WTC11 (cell line): ENCODE measurements around the gene PPAT. TPM values are rescaled to one million over a fixed set of nuclear protein-coding genes. Genes with fewer than 3 reads are reported as not detected.

Source experiments
- ATAC-seq: fragments of 200-7000 bp; cut with Tn5 transposase; 2 replicates; pipeline ENCODE4 v1.10.0; 2021; ENCODE audit warnings: mild to moderate bottlenecking, moderate library complexity
- CTCF ChIA-PET: fragments of 300-600 bp; sonication (Branson Sonifier 250); formaldehyde crosslinking; loops from one replicate; lab custom pipeline; 2021; ENCODE audit warnings: antibody characterized with exemption; lab: Charles Lee
- POLR2A ChIA-PET: fragments of 350-600 bp; sonication (Branson Sonifier 250); formaldehyde crosslinking; loops from one replicate; lab custom pipeline; 2021; ENCODE audit warnings: antibody characterized with exemption; lab: Charles Lee
- DNase-seq: peaks from one replicate; pipeline ENCODE4 v3.0.0; 2021; ENCODE audit warnings: low spot score
- H3K27ac Mint-ChIP-seq: 2 replicates; pipeline ENCODE4 v1.8.0; 2021; ENCODE audit warnings: mixed read lengths
- H3K27me3 Mint-ChIP-seq: 2 replicates; pipeline ENCODE4 v1.8.0; 2021; ENCODE audit warnings: low read depth, mild to moderate bottlenecking, moderate library complexity, mixed read lengths
- H3K36me3 Mint-ChIP-seq: 2 replicates; pipeline ENCODE4 v1.8.0; 2021; ENCODE audit warnings: mixed read lengths
- H3K4me1 Mint-ChIP-seq: 2 replicates; pipeline ENCODE4 v1.8.0; 2022; ENCODE audit warnings: mixed read lengths
- H3K4me3 Mint-ChIP-seq: 2 replicates; pipeline ENCODE4 v1.8.0; 2021; ENCODE audit warnings: mild to moderate bottlenecking, moderate library complexity, mixed read lengths
- H3K9me3 Mint-ChIP-seq: 2 replicates; pipeline ENCODE4 v1.8.0; 2021; ENCODE audit warnings: mixed read lengths
- ATF1 ChIP-seq: sonication (generic); formaldehyde crosslinking; IDR thresholded peaks from 2 replicates; pipeline ENCODE4 v1.8.1; 2023; ENCODE audit warnings: mild to moderate bottlenecking, moderate library complexity, missing genetic modification reagents
- ATF2 ChIP-seq: sonication (generic); formaldehyde crosslinking; IDR thresholded peaks from 2 replicates; pipeline ENCODE4 v1.8.1; 2022; ENCODE audit warnings: low read depth, missing genetic modification reagents, borderline replicate concordance
- CBFB ChIP-seq: sonication (generic); formaldehyde crosslinking; IDR thresholded peaks from 2 replicates; pipeline ENCODE4 v1.8.1; 2022; ENCODE audit warnings: mild to moderate bottlenecking, low read depth, missing genetic modification reagents
- CDX4 ChIP-seq: fragments of 250-450 bp; sonication (Bioruptor Pico); IDR thresholded peaks from 2 replicates; pipeline ENCODE4 v1.9.0; 2021; ENCODE audit warnings: moderate library complexity, mild to moderate bottlenecking, inconsistent platforms, borderline replicate concordance
- ESRRA ChIP-seq: sonication (generic); formaldehyde crosslinking; IDR thresholded peaks from 2 replicates; pipeline ENCODE4 v1.8.1; 2022; ENCODE audit warnings: mild to moderate bottlenecking, missing genetic modification reagents, borderline replicate concordance
- IRF2 ChIP-seq: sonication (generic); formaldehyde crosslinking; IDR thresholded peaks from 2 replicates; pipeline ENCODE4 v1.8.0; 2022; ENCODE audit warnings: low read depth, missing genetic modification reagents, borderline replicate concordance
- NFE2L1 ChIP-seq: sonication (generic); formaldehyde crosslinking; IDR thresholded peaks from 2 replicates; pipeline ENCODE4 v1.8.1; 2023; ENCODE audit warnings: missing genetic modification reagents
- NFYB ChIP-seq: sonication (generic); formaldehyde crosslinking; conservative IDR thresholded peaks from 2 replicates; pipeline ENCODE4 v1.8.0; 2022; ENCODE audit warnings: low read depth, missing genetic modification reagents
- NR1H2 ChIP-seq: sonication (generic); formaldehyde crosslinking; IDR thresholded peaks from 2 replicates; pipeline ENCODE4 v1.9.0; 2021; ENCODE audit warnings: mild to moderate bottlenecking, moderate library complexity, missing genetic modification reagents
- OVOL2 ChIP-seq: fragments of 250-450 bp; sonication (Bioruptor Pico); IDR thresholded peaks from 2 replicates; pipeline ENCODE4 v1.9.0; 2021; ENCODE audit warnings: mild to moderate bottlenecking, borderline replicate concordance
- RORB ChIP-seq: fragments of 250-450 bp; sonication (Bioruptor Pico); IDR thresholded peaks from 2 replicates; pipeline ENCODE4 v1.9.0; 2021; ENCODE audit warnings: mild to moderate bottlenecking
- SMAD3 ChIP-seq: sonication (generic); formaldehyde crosslinking; IDR thresholded peaks from 2 replicates; pipeline ENCODE4 v1.8.0; 2022; ENCODE audit warnings: missing genetic modification reagents, mild to moderate bottlenecking, borderline replicate concordance
- ZMAT4 ChIP-seq: fragments of 250-450 bp; sonication (Bioruptor Pico); IDR thresholded peaks from 2 replicates; pipeline ENCODE4 v1.9.0; 2021; ENCODE audit warnings: mild to moderate bottlenecking
- ZNF121 ChIP-seq: sonication (generic); formaldehyde crosslinking; IDR thresholded peaks from 2 replicates; pipeline ENCODE4 v1.8.0; 2023; ENCODE audit warnings: missing genetic modification reagents
- ZNF232 ChIP-seq: sonication (generic); formaldehyde crosslinking; IDR thresholded peaks from 2 replicates; pipeline ENCODE4 v1.8.0; 2022; ENCODE audit warnings: mild to moderate bottlenecking, missing genetic modification reagents
- ZNF396 ChIP-seq: fragments of 250-450 bp; sonication (Bioruptor Pico); IDR thresholded peaks from 2 replicates; pipeline ENCODE4 v1.8.0; 2021; ENCODE audit warnings: mild to moderate bottlenecking, moderate library complexity, borderline replicate concordance
- ZNF416 ChIP-seq: fragments of 250-450 bp; sonication (Bioruptor Pico); IDR thresholded peaks from 2 replicates; pipeline ENCODE4 v1.9.0; 2021; ENCODE audit warnings: mild to moderate bottlenecking, inconsistent platforms
- total RNA-seq: library from RNA; stranded (reverse); gene quantifications from 3 replicates; pipeline ENCODE4 v1.2.3, GENCODE V29; 2021
- TF ChIP-seq, protein P1 (sequence below): fragments of 250-450 bp; sonication (Bioruptor Pico); IDR thresholded peaks from 2 replicates; pipeline ENCODE4 v2.1.2; 2022; ENCODE audit warnings: mild to moderate bottlenecking, moderate library complexity
- TF ChIP-seq, protein P2 (sequence below): fragments of 250-450 bp; sonication (Bioruptor Pico); conservative IDR thresholded peaks from 2 replicates; pipeline ENCODE4 v1.9.0; 2021; ENCODE audit warnings: mild to moderate bottlenecking
- TF ChIP-seq, protein P3 (sequence below): sonication (generic); formaldehyde crosslinking; IDR thresholded peaks from 2 replicates; pipeline ENCODE4 v1.8.1; 2022; ENCODE audit warnings: mild to moderate bottlenecking, moderate library complexity, missing genetic modification reagents
- TF ChIP-seq, protein P4 (sequence below): sonication (generic); formaldehyde crosslinking; IDR thresholded peaks from 2 replicates; pipeline ENCODE4 v1.8.1; 2022; ENCODE audit warnings: missing genetic modification reagents, borderline replicate concordance

PPAT gene
- total RNA-seq, 1 experiment from 2014 or later, result 83.4 TPM

- TF ChIP-seq, protein P1, sequence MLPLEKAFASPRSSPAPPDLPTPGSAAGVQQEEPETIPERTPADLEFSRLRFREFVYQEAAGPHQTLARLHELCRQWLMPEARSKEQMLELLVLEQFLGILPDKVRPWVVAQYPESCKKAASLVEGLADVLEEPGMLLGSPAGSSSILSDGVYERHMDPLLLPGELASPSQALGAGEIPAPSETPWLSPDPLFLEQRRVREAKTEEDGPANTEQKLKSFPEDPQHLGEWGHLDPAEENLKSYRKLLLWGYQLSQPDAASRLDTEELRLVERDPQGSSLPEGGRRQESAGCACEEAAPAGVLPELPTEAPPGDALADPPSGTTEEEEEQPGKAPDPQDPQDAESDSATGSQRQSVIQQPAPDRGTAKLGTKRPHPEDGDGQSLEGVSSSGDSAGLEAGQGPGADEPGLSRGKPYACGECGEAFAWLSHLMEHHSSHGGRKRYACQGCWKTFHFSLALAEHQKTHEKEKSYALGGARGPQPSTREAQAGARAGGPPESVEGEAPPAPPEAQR (CRISPR knock-in tag), result no peak
- TF ChIP-seq NR1H2 (CRISPR knock-in tag), result no peak
- no peak for TF ChIP-seq NFE2L1 (CRISPR knock-in tag)
- no peak for TF ChIP-seq IRF2 (CRISPR knock-in tag)
- TF ChIP-seq ZMAT4 (CRISPR knock-in tag), result no peak
Measured at GRCh38 chr4:56405016-56405415, 30.4 kb downstream of the PPAT start (continued).

DNA sequence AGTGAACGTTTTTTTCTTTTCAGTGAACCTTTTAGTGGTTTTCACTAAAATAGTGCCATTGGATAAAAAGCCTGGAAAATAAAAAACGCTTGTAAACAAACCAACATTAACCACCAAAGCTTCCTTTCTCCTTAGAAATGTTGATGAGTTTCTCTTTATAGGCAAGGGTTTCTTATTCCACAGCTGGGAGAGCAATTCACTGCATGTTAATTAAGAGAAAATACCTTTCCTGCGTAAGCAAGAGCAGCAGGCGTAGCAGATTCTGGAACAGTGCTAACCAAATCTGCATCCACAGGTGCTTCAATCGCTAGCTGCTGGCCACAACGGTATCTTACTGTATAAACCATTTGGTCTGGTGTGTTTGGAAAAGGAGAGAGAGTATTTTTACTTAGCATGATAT lies 34.9 kb downstream of the PPAT start:
- H3K9me3 Mint-ChIP-seq, result no peaks in the 10 kb centered on the region

DNA sequence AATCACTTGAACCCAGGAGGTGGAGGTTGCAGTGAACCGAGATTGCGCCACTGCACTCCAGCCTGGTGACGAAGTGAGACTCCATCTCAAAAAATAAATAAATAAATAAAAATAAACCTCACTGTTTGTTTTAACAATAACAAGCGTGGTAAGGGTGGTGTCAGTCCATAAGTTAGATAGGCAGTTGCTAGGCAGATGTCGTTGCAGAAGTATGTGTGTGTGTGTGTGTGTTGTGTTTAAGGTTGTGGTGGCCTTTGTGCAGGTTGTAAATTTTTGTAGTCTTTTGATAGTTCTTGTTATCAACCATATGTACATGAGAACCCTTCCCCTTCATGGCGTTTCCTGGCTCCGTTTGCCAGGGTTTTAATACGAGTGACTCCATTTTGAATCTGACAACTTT lies 44.1 kb downstream of the PPAT start:
- Mint-ChIP-seq H3K36me3 (peaks cover 17% of the 10 kb centered on the region), H3K27ac (peak overlapping the region; percentile 55), H3K9me3 (no peaks in the 10 kb centered on the region), H3K27me3 (no peaks in the 10 kb centered on the region; the same call in 1 of the 2 replicates), H3K4me3 (no peak overlapping the region), H3K4me1 (peaks cover 25% of the 10 kb centered on the region)
- DNase-seq (no peak), ATAC-seq (no peak)
- ChIA-PET POLR2A (no interaction called here), CTCF (no interaction called here)
- no peak for TF ChIP-seq NFYB (CRISPR knock-in tag)
- no peak for TF ChIP-seq ATF2 (CRISPR knock-in tag)
- no peak for TF ChIP-seq ESRRA
- TF ChIP-seq ZNF121 (CRISPR knock-in tag), result no peak
- TF ChIP-seq RORB, result no peak
- TF ChIP-seq SMAD3 (CRISPR knock-in tag), result no peak
- no peak for TF ChIP-seq CBFB (CRISPR knock-in tag)
- TF ChIP-seq, protein P2, sequence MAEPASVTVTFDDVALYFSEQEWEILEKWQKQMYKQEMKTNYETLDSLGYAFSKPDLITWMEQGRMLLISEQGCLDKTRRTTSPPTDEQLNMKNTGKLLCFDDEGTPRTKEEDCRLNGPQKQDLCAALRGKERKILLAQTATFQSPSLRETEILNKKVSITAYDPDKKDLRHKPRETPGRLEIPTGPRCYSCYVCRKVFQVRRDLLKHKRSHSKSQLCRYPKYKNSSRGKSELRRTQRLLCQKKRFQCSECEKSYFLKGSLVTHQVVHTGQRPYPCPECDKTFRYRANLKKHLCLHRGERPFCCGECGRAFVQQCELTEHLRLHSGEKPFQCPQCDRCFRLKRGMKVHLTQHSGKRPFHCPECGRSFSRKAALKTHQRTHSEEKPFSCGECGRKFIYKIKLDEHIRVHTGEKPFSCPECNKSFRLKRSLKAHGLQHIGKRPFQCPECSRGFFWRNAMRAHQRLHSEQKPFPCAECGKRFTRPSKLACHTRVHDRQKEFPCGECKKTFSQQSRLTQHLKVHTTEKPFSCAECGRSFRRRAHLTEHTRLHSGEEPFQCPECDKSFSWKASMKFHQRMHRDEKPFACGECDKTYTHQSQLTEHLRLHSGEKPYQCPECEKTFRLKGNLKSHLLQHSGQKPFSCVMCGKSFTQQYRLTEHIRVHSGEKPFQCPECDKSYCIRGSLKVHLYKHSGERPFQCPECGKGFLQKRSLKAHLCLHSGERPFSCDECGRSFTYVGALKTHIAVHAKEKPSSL (CRISPR knock-in tag), result no peak
- no peak for TF ChIP-seq CDX4 (CRISPR knock-in tag)
- no peak for TF ChIP-seq ZNF232 (CRISPR knock-in tag)
- TF ChIP-seq, protein P3, sequence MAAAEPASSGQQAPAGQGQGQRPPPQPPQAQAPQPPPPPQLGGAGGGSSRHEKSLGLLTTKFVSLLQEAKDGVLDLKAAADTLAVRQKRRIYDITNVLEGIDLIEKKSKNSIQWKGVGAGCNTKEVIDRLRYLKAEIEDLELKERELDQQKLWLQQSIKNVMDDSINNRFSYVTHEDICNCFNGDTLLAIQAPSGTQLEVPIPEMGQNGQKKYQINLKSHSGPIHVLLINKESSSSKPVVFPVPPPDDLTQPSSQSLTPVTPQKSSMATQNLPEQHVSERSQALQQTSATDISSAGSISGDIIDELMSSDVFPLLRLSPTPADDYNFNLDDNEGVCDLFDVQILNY (CRISPR knock-in tag), result no peak
- no peak for TF ChIP-seq ZNF416 (CRISPR knock-in tag)
- TF ChIP-seq, protein P4, sequence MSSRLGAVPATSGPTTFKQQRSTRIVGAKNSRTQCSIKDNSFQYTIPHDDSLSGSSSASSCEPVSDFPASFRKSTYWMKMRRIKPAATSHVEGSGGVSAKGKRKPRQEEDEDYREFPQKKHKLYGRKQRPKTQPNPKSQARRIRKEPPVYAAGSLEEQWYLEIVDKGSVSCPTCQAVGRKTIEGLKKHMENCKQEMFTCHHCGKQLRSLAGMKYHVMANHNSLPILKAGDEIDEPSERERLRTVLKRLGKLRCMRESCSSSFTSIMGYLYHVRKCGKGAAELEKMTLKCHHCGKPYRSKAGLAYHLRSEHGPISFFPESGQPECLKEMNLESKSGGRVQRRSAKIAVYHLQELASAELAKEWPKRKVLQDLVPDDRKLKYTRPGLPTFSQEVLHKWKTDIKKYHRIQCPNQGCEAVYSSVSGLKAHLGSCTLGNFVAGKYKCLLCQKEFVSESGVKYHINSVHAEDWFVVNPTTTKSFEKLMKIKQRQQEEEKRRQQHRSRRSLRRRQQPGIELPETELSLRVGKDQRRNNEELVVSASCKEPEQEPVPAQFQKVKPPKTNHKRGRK, result no peak
- no peak for TF ChIP-seq ZNF396 (CRISPR knock-in tag)

More for the DNA sequence above, 34.9 kb downstream of the PPAT start:
- DNase-seq (peak; percentile 31), ATAC-seq (peak; percentile 86)
- Mint-ChIP-seq H3K27ac (peak overlapping the region; percentile 98), H3K36me3 (peaks cover 64% of the 10 kb centered on the region), H3K27me3 (no peaks in the 10 kb centered on the region), H3K4me1 (peaks cover 26% of the 10 kb centered on the region), H3K4me3 (peak overlapping the region; percentile 20)
- TF ChIP-seq ATF1, result no peak
- TF ChIP-seq OVOL2 (CRISPR knock-in tag), result no peak
- ChIA-PET CTCF (interaction anchor here (0.6 to 0.9 kb wide), 2 partner anchors 10 to 35 kb away, joined by 5 to 6 read pairs; partner anchors contain the start of genes PAICS and PPAT), POLR2A (interaction anchor here (1.5 to 1.6 kb wide), 2 partner anchors 13 to 35 kb away, joined by 10 to 12 read pairs; partner anchors contain the start of genes AASDH, PAICS and PPAT)
